GM18507 (cell line): ENCODE data around the gene DHX32.

Experiments used
- DNase-seq: peaks from one replicate; pipeline ENCODE4 v3.0.0; 2011; ENCODE audit warnings: low read depth; ENCODE audit not compliant: insufficient read length; ENCODE audit errors: extremely low spot score
- FAIRE-seq: peaks from 2 replicates; lab custom pipeline; 2011; peaks lifted over from hg19 to GRCh38; lab: Jason Lieb, UNC

The DHX32 gene

DNA sequence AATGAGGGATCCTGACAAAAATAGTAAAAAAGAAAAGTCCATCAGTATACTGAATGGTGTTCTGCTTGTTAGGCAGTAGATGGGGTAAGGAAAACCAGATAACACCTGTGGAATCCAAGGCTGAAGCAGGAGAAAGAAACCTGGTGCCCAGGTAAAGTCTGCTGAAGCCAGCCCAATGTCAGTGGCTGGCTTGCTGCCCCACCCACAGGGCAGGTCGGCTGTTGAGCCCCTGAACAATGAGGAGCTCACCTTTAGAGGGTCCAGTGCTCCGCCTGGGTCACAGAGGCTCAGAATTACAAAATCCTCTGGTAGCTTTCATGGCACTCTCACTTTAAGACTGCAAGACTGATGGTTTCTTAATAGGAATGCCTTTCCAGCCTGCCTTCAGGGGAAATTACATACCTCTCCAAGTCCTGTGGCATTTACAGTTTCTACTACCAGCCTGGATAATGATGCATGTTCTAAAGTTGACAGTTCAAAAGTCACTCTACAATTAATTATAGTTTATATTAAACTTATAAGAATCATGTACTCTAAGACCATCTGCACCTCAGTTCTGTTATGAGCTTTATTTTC is 23.8 kb downstream of the DHX32 start:
- DNase-seq: no peak
- no peak for FAIRE-seq

DNA sequence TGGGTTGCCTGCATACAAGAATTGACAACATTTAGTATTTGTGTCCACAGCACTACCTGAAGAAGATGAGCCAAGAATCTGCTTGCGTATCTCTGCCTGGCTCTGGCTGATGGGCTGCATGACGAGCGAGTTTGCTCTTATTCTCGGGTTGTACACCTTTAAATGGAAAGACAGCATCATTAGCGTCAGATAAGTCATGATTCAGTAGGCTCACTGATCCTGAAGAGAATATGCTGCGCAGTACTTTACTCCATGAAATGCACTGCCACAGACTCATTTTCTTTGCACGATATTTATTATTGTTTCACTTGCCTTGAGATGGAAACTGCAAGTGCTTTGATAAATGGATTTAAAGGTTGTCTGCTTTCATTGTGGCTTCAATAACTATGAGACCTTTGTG is 28.6 kb downstream of the DHX32 start:
- DNase-seq: no peak
- no peak for FAIRE-seq

DNA sequence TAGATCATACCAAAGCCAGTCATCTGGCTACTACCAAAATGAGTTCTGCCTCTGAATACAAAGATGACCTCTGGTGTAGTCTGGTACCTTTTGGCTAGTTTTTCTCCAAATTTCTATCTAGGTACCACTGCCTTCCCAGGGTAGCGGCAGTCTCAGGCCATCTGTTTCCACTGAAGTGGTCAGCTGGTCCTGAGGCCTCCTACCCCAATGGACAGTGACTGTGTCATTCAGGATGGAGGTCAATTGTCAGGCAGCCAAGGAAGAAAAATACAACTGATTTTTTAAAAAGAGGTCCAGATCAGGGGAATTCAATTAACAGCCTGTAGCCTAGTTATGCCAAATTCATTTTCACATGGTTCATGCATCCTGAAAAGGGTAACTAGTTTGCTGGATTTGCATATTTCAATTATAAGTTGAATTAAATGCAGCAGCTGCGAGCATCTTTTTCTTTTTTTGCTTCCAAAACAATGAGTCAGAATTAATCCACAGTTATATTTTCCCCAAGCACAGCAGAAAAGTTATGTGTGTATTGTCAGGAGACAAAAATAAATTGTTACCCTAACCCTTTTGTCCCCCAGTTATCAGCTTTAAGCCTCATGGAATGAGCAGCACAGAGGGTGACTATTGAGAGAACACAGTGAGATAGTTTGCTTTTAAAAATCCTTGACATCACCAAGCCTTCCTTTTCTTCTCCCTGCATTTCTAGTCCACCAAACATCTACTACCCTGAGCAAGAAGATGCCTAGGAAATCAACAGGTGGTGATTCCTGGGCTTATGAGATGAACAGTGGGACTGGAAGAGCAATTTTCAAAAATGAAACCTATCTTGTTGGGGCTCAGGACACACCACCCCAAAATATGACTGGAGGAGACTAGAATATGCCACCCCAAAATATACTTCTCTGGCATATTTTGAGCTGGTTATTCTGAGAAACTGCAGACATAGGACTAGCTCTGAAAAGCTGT is 30.0 kb downstream of the DHX32 start:
- FAIRE-seq: no peak
- no peak for DNase-seq

DNA sequence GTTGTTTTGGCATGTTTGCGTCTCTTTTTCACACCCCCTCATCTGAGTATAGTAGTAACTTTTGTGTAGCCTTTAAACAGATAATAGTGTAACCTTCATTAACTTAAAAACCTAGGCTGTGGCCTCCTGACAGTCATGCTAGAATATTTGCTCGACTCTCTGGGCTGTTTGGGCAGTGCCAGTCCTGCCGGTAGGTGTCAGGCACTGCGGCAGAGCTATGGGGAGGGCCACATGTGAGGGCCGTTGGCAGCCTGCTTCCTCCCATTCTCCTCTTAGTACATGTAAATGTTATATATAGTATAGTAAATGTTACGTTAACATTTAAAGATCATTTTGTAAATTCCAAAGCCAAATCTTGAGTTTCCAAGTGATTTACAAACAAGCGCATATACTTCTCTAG is 31.6 kb downstream of the DHX32 start:
- FAIRE-seq: no peak
- DNase-seq: no peak

DNA sequence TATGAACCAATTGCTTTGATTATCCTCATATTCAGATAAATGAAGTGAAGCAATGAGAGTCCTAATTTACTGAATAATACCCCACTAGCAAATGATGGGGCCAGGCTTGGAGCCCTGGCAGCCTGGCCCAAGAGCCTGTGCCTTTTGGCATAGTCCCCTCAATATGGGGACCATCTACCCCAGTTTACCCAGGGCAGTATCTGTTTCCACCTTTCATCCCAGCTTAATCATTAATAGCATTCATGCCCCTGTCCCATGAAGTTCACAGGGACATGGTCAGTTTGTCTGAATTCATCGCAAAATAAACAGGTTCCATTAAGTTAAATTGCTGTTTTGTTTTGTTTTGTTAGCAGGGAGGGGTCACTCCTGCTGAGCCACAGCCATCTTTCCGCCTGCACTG is 32.2 kb downstream of the DHX32 start:
- no peak for DNase-seq
- no peak for FAIRE-seq

DNA sequence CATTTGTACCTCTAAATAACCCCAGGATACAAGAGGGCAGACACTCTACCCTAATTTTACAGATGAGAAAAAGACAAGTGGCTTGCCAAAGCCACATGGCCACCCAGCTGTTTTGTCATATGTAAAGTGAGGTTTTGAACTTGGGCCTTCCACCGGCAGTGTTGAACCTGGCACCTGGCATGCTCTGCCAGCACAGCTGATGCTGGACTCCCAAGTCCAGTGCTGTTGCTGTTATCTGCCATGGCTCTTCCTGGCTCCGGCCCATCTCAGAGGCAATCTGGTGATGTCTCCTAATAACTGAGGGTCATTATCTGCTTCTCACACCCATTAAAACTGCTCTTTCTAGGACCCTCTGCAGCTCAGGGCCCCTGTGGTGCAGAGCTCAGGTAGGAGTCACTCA is 32.7 kb downstream of the DHX32 start:
- DNase-seq (no peak), FAIRE-seq (no peak)

DNA sequence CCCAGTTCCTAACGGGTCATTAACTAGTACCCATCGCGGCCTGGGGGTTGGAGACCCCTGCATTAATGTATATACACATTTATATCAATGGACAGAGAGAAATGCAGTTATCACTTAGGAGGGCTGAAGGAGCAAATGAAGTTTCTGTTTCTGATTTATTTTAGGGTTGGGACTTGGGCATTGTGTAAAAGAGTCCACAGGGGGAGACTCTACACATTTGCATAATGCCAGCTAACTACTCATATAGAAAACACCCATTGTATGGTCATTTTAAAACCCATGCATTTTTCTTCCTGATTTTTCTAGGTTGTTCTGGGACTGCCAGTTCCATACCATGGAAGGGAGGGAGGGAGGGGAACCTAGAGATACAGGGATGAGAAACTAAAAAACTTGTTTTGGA is 34.2 kb downstream of the DHX32 start:
- DNase-seq (no peak), FAIRE-seq (no peak)

DNA sequence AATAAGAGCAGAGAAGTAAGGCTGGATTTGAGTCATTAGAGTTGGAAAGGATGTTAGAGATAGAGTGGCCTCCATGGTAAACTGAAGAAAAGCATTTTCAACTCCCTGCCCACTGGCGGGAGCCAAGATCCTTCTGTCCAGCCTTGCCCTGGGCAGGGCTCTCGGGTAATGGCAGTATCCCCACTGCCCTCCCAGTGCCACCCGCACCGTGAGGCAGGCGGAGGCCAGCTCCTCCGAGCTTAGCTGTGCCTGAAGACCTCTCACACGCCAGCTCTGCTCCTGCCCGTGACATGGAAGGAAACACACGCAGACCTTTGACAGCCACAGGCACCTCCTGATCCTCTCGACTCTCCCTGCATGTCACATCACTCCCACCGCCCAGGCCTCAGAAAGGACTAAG is 35.5 kb downstream of the DHX32 start:
- DNase-seq: no peak
- no peak for FAIRE-seq

DNA sequence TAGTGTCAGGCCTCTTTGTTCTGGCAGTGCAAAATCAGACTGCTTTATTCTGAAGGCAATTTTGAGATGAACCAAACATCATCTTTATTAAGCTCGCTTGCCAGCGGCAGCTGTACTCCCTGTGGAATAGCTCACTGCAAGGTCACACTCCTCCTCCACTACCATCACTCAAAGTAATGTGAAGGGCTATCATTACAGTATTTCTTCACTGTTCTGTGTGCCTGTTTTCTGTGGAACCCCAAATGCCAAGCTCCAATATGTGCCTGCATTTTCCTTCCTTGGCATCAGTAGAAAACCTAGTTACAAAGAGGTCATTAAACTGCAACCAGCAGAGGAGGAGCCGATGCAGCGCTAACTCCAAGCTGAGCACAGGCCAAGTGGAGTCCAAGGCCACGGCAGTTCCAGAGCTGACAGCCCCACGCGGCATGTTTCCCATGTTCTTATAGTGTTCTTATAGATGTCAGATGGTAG is 36.3 kb downstream of the DHX32 start:
- FAIRE-seq (no peak), DNase-seq (no peak)

DNA sequence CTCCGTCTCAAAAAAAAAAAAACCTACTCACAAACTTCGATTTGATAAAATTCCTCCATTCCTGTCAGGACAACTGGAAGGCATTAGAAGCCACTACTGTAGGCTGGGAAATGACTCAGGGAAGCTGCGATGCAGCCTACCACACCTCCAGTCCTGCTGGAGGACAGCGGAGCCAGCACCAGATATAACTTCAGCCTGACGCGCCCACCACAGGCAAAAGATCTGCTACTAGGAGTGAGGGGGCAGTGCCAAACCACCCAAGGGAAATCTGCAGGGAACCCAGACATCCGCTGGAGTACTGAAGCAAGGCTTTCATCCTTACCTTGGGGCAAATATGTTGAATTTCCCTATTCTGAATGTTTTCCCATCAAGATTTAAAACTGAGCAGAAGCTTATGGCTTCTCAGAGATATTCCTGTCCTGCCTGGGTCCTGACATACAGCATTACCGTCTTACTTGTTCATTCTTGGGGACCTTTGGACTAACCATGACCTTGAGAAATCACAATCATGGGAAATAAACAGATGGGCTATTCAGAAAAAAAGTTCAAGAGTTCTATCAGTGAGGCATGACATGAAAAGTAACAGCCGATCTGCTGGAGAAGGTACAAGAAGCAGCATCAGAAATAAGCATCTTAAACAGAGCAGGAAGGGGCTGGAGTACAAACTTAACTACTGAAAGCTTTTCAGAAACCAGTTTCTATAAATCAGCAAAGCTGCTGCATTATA is 37.3 kb downstream of the DHX32 start:
- DNase-seq: no peak
- FAIRE-seq: no peak

DNA sequence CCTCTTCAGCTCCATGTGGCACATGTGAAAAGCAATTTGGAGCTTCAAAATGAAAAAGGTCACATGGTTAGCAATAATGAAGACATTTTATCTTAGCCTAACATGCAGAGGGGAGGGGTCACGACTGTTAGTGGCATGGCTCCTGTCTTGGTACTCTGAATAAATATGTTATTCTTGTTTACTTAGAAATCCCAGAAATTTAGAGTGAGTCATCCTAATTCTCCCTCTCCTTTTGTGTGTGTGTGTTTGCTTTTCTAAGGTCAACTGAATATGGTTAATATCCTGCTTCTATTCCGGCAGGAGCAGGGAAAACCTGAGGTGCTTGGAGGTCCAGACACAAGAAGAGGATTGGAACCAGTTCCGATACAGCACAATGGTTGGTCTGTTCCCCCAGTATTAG is 40.1 kb downstream of the DHX32 start:
- no peak for DNase-seq

DNA sequence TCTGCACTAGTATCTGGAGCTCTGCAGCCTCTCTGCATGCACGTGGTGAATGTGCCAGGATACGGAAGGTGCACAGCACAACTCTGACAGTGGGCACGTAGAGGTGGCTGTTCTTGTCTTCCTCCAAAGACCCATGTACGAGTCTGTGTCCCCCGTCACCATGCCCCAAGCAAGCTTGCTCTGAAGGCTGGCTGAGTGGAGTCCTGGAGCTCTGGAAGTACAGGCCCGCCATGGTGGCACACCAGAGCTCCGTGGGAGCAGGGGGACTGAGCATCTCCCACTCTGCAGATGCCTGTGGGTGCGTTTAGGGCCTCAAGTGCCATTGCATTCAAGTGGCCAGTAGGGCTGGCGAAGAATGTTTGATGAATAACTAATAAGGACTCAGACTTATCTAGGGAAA is 40.7 kb downstream of the DHX32 start:
- no peak for FAIRE-seq
- DNase-seq: no peak

More for the DNA sequence above, 40.1 kb downstream of the DHX32 start:
- FAIRE-seq: no peak

DNA sequence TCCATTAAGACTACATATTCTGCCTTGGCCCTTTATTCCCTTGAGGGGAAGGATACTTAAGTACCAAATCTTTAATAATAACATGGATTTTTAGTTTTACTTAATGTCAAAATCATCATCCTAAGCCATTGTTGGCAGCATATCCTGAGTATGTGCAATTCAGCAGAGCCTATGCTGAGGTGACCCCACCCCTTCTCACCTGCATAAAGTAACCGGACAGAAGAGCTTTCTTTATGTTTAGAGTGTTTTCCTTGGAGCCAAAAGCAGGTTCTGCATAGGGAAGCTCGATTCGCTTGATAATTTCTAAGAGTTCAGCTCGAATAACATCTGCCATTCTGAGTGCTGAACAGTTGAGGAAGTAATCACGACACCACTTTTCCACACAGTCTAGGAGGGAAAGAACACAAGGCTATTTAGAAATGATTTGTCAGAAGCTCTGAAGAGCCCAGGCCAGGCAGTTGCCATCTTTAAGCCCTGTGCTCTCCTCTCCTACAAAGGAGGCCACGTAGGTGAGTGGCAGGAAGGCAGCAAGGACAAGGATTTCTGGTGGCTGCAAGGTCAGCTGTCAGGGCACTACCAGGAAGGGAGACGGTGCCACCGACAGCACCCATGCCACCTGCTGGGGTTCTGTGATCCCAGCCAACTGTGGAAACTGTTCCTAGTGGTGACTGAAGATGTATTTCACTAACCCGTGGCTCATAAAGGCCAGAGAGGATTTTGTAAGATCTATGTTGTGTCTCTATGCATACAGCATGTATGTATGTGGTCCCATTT is 42.1 kb downstream of the DHX32 start:
- no peak for DNase-seq
- FAIRE-seq: no peak

DNA sequence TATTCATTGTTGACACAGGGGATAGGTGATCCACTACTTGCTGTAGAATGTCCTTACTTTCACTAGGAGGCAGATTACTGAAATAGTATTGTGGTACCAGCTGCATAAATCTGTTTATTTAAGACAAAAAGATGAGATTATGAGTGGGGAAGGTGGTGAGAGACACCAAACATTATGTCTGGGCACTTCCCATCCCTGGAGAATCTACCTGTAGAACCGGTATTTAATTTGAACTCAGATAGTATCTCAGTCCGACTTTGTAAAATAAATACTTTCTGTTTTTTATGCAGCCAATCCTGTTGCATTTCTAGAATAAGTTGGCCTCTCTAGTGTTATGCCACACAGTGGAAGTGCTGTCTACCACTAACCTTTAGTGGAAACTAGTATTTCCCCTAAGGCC is 44.3 kb downstream of the DHX32 start:
- FAIRE-seq (no peak), DNase-seq (no peak)

DNA sequence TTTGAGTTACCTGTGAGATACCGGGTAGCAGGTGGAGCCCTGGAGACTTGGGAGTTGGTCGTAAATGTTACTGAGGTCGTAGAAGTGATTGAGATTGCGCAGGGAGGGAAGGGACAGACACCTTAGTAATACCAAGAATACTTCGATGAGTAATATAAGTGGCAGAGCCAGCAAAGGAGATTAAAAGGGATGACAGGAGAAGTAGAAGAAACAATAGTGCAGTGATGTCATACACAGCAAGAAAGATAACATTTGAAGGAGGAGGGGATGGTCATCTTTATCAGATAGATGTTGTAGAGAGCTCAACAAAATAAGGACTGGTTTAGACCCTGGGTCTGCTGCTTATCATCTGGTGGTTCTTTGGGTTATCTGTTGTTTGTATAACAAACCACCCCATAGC is 52.8 kb downstream of the DHX32 start:
- FAIRE-seq: no peak
- no peak for DNase-seq

DNA sequence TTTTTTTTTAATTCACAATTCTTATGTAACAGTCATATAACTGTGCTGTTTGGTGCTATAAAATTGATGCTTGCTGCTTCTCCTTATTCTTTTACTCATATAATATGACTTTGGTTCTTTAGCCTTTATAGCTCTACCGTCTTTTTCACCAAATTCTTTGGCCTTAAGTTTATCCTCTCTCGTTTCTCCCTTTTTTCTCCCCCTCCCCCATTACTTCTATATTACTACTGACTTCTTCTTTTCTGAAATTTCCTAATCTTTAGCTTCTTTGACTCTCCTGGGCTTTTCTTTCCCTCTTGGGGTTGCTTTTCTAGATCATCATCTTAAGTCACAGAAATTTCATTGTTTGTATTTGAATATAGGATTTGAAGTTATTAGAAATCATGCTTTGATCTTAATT is 54.0 kb downstream of the DHX32 start:
- FAIRE-seq (no peak), DNase-seq (no peak)

DNA sequence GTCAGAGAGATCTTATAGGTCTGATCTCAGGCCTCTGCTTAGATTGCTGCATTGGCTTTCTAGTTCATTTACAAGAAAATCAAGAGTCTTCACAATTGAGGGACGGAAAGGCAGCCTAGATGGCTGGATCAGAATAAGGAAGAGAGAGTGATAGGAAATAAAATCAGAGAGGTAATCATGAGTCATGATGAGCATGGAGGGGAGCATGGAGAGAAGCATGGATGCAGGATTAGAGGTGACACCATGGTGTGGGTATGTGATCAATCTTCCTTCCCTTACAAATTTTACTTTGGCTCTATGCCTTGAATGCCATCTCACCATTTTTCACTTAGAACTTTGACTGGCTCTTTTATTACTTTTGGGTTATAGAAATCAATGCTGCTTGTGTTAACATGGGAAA is 56.4 kb downstream of the DHX32 start:
- FAIRE-seq (no peak), DNase-seq (no peak)

DNA sequence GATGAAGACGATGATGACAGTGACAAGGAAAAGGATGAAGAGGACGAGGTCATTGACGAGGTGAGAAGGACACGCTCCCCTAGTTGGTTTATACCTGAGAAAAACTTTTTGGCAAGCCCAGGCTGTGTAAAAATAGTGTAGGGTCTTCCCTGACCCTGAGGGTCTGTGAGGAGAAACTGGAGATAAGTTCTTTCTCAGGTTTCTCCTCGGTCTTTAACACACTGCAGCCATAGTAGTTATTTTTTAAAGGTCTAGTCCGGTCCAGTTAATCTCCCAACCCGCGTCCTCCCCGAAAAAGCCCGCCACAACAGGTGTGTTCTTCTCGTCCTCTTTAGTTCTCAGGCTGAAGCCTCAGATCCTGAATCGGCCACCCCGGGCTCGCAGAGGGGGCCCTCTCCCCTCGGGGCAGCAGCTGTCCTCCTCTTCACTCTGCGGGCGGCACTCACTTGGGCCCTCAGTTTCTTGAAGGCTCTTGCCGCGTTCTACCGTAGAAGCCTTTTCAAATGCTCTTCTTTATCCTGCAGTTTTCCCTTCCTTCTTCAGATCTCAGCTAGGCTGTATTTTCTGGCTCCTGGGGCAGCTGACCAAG is 57.3 kb downstream of the DHX32 start:
- FAIRE-seq: no peak
- DNase-seq: no peak

DNA sequence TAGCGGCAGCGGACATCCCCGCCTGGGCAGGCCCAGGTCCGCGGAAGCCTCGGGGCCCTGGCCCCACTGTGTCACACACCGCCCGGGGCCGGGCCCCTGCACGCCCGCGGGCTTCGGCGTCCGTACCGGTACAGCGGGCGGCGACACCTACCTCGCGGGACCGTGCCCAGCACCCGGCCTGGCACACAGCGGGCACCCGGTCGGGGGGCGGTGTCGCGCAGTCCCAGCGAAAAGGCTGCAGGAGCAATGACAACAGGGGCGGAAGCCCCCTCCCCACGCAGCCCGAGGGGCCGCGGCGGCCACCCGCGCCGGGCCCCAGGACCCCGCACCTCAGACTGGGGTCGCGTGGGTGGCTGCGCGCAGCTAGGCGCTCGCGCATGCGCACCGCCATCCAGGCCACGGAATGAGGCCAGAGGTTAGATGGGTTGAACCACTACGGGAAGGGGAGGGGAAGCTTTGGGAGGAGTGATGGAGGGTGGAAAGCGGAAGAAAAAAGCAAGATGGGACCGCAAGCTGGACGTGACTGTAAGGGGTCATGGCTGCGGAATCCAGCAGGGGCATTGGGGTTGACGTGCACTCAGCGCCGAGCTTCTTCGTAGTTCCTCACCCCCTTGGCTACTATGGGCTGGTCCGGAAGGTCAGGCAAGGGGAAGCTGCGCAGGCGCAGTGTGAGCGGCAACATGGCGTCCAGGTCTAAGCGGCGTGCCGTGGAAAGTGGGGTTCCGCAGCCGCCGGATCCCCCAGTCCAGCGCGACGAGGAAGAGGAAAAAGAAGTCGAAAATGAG is 58.0 kb downstream of the DHX32 start, which contains the start of the genes BCCIP and UROS:
Gene BCCIP, plus strand, starts transcription at position 669 of the 785 bp plus-strand sequence. Its CDS starts 12 bp downstream, at position 681.
Gene UROS, minus strand, starts transcription at position 381 of the 785 bp plus-strand sequence. CDS start 6,759 bp downstream, outside the sequence.
- FAIRE-seq (peak; percentile 82), DNase-seq (peak; percentile 75)
